ENCODE data around the gene MACROH2A1.

Gene MACROH2A1

DNA sequence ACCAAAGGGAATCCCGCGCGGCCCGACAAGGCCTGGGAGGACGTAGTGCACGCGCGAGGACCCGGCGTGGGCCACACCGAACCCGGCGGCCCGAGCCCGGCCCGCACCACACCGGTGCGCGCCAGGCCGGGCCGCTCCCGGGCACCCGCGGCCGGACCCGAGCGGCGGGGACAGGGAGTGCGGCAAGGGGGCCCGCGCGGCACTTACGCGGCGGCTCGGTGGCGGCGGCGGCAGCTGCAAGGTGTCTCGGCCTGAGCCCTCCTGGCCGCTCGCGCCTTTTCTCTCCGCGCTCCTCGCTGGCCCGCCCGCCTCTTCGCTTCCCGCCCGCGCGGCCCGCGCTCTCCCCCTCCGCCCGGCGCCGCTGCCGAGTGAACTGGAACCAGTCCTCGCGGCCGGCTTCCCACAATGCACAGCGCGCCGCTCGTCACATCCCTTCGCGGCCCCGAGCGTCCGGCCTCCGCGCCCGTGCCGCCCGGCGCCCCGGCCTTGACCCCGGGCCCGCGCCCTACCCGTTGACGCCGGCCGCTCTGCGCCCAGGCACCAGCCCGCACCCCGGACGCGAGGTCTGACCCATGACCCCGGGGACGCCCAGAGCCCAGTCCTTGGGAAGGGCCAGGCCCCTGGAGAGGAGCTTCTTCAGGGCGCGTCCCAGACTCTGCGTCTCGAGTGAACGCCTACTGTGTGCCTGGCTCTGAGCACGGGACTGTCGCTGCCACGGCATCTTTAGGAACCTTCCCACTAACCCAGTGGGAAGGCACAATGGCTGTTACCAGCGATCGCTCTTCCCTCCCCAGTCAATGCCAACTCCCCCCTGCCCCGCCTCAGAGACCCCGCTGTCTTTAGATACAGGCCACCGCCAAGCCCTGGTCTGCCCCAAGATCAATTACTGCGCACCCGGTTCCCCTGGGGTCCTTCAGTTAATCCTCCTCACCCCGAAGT is at the start of gene MACROH2A1:
Gene MACROH2A1 (minus strand): TSS at position 377 of the 939 bp plus-strand sequence. CDS start 10,138 bp downstream, outside the sequence.
- peak; percentile 92 for DNase-seq

DNA sequence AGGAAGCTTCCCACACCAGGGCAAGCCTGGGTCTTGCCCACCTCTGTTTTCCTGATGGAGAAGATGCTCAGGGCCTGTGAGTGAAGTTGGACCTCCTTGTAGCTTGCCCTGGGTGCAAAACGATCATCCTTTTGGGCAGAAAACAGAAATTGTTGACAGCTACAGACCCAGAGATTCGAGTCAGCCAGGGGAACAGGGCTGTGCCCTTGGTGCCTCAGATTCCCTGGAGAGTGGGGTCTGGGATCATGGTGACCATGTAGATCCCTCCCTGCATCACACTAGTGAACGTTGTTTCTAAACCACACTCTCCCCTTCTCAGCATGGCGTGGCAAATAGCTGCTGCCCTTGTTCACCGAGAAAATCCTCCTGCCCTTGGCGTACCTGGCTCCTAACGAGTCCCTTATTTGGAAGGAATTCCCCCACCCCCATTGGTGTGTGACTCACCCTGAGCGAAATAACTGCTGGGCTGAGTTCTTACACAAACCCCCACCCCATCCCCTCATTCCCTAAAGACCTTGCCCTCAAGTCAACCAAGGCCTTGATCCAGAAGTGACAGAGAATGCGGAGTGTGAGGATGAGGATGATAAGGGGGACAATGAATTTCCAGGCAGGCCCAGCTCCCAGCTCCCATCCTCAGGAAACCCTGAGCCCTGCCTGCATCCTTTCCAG is 49.2 kb upstream of the MACROH2A1 start:
- no peak for DNase-seq

DNA sequence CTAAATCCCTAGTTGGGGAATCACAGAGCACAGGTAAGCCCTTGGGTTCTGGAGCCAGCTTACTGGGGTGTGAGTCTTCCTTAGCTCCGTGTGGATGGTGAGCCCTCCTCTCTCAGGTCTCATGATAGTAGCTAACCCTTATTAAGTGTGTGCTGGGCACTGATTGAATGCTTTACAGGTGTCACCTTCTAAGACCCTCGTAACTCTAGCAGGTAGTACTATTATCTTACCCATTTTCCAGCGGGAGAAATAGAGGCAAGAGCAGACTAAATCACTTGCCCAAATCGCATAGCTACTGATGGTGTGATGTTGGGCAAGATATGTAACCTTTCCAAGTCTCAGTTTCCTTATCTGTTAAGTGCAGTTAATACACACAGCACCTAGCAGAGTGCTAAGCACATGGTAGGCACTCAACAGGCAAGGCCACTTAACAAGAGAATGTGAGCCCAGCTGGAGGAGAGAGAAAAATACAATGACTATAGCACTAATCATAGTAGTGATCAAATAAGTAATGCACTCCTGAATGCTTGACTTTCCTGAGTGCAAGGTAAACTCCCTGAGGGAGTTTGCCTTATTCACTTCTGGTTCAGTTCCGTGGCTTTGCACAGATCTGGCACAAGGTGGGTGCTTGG is 48.4 kb upstream of the MACROH2A1 start, which contains the start of gene DCANP1:
Gene DCANP1 (minus strand): TSS at position 51 of the 632 bp plus-strand sequence. CDS start 240 bp downstream, outside the sequence.
- peak; percentile 12 for DNase-seq

DNA sequence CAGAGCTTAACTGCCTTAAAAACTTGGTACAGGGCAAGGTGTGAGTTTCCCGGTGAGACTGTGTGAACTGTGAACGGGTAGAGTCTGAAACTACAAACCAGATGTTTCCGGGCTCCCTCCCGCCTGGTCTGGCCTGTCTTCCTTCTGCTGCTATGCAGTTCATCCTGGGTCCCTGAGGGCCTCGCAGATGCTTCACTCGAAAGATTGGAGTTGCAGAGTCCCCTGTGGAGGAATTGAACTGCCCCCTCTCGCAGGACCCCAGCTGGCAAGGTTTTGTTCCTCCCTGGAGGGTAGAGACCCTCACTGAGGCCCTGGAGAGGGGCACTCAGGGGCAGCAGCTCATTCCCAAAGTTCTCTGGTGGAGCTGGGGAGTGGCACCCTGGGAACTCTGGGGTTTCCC is 47.6 kb upstream of the MACROH2A1 start:
- peak; percentile 50 for DNase-seq

DNA sequence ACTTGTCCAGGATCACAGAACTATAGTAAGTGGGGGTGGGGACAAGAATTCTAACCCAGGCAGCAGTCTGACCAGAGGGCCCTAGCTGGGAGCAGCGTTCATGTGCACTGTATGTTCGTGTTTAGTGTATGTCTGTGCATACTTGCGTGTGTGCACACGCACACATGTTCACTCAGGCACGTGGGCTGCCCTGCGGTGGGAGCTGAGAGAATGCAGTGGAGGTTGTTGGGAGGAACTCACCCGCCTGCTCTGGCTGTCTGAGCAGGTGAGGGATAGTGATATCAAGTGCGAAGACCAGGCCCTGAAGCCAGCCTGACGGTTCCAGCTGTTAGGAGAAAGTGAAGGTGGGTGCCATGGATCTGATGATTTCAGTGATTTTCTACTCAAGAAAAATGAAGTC is 47.2 kb upstream of the MACROH2A1 start:
- no peak for DNase-seq

DNA sequence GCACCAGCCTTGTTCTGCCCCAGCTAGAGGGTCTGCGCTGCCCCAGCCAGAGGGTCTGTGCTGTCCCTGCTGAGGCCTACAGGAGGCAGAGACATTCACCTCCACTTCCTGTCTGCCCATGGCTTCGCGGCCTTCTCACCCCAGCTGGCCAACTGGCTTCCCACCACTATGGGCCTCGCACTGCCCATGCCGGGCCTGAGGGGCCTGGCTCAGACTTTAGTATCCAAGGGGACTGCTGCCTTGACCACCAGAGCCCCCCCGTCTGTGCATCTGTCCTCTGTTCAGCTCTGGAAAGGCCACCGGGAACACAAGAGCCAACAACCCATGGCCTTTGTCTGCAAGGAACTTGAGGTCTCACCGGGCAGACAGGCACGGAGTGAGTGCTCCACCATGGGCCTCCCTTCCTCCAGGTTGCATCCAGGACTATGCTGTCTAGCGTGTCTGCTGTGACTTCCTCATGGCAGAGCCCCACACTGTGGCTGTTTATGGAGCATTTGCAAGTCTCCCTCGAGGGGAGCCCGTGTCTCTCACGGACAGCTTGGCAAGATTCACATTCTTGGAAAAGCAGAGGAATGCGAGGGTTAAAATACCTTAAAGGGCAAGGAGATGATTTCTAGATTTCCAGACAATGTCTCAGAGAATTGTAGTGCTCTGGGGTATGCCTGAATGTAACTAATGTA is 46.4 kb upstream of the MACROH2A1 start:
- peak; percentile 16 for DNase-seq

DNA sequence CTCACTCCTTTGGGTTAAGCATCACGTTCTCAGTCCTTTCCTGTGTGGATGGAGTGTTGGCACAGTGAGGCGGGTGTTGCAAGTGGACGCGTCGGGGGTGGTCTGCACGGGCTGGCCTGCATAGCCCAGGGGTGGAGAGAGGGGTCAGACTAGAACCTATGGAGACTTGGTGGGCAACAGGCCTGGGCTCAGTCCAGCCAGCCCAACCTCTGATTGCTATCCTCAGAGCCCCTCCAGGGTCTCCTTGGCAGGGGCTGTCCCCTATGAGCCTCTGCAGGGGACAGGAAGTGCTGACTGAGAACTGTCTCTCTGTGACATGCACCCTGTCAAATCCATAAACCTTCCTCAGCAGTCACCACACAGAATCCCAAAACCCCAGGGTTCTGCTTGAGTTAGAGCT is 45.9 kb upstream of the MACROH2A1 start:
- no peak for DNase-seq

DNA sequence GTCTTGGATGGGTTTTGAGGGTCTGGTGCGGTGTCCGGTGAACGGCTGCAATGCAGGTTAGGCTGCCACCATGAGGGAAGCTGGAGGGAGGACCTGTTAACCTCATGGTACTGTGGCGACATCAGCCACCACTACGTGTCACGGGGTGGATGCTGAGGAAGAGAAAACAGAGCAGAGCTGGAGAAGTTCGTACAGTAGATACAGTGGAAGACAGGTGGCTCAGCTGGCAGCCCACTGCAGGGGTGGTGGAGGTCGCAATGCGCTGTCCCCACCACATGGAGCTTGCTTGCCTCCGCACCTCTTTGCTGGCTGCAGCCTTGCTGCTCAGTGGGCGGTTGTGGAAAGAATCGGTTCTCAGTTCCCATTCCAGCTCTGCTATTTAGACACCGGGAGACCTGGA is 45.3 kb upstream of the MACROH2A1 start:
- DNase-seq, result peak; percentile 14

DNA sequence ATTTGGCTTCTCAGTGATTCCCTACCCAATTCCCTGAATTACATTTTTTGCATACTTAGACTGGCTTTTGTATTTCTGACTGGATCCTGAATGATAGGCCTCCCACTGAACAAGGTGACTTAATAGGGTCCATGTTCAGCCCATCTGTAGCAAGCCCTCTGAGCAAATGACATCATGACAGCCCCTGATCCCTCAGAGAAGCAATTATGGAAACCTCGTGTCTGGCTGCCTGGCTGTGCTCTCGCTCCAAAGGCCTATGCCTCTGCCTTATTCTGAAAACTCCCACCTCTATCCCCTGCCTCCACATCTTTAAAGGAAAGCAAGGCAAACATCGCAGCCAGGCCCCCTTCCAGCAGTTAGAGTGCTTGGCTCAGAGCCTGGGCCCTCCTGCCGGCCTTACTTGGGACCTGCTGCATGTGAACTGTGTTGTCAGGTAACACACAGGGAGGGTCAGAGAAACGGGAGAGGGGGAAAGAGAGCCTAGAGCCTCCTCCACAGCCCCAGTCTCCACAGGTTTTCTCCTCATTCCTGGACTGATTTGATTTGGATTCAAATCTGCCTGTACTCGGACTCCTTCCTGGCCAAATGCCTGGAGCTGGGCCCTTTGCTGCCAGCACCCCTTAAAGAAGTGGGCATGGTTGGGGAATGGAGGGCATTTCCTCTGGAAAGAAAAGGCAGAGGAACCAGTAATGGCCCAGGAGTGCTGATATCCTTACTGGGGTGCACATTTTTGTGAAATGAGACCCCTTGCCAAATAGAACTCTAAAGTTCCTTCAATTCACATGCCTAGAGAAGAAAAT is 44.3 kb upstream of the MACROH2A1 start:
- peak; percentile 69 for DNase-seq

DNA sequence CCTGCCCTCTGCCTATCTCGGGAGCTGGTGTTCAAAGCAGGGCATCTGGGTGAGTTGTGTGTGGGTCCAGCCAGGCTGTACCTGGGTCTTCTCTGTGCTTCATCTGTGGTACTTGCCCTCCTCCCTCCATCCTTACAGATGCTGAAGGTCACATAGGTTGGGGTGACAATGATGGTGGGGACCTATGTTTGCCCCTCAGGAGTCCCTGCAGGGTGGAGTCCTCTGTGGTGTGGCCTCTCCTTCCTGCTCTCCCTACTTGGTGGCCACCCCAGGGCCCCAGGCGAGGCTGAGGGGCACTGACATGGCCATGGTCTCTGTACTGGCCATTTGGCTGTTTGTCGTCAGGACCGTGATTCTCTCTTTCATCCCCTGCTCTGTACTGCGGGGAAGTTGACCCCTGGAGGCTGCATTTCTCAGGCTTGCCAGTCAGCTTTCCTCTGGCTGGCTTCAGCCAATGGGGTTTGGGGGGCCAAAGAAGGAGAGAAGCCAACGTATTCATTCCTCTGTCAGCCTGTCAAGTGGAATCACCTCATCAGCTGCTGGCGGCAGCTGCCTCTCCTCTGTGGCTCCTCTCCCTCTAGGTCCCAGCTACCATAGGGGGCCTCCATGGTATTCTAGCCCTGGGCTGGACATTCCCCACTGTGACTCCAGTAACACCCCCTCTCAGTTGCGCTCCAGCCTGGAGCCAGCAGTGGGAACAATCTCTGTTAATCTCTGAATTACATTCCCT is 43.6 kb upstream of the MACROH2A1 start:
- no peak for DNase-seq

DNA sequence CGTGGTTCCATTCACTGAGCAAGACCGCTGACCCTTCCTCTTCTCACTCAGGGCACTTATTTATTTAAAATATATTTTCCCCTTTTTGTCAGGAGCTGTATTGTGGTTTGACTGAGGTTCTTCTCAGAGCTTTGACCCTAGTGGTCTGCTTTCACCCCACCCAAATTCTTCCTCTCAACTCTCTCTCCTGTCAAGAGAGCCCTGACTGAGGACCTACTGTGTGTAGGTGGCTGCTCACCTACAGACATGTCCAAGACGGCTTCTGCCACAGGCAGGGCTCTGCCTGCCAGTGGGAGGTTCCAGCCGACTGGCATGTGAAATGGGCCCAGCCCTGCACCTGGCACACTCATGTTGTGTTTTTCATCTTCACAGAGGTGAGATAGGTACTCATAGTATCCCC is 42.9 kb upstream of the MACROH2A1 start:
- no peak for DNase-seq

DNA sequence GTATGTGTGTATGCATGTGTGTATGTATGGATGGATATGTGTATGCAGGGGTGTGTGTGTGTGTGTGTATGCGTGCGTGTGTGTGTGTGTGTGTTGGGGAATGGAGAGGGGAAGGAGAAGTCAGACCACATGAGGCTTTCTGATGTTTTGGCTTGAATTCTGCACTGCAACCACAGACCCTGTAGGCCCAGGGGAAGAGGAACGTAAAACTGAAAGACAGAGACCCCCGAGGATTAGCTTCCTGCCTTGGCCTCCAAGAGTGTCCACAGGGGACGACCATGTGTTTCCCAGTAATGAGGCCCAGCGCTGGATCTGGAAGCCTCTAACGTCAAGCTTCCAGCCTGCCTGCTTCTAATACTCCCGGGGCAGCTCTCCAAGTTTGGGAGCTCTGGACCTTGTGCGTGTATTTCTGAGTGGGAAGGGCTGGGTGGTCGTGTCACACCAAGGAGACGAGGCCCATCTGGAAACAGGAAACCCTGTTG is 42.4 kb upstream of the MACROH2A1 start:
- DNase-seq, result peak; percentile 74

DNA sequence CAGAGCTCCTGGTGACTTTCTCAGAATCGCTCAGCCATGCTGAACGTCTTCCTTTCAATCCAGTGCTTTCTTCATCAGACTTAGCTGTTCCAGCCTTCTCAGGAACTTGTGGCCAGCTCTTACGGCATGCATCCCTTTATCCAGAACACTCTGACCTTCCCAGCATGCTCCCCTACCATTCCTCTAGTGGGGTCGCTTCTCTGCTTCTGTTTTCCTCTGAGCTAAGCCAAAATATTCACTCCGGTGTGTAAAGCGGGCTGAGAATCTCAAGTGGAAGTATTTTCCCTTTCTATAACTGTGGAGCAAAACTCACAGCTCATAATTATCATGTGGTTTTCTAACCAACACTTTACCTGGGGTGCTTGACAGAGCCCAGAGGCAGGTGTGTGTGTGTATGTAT is 41.9 kb upstream of the MACROH2A1 start:
- no peak for DNase-seq

DNA sequence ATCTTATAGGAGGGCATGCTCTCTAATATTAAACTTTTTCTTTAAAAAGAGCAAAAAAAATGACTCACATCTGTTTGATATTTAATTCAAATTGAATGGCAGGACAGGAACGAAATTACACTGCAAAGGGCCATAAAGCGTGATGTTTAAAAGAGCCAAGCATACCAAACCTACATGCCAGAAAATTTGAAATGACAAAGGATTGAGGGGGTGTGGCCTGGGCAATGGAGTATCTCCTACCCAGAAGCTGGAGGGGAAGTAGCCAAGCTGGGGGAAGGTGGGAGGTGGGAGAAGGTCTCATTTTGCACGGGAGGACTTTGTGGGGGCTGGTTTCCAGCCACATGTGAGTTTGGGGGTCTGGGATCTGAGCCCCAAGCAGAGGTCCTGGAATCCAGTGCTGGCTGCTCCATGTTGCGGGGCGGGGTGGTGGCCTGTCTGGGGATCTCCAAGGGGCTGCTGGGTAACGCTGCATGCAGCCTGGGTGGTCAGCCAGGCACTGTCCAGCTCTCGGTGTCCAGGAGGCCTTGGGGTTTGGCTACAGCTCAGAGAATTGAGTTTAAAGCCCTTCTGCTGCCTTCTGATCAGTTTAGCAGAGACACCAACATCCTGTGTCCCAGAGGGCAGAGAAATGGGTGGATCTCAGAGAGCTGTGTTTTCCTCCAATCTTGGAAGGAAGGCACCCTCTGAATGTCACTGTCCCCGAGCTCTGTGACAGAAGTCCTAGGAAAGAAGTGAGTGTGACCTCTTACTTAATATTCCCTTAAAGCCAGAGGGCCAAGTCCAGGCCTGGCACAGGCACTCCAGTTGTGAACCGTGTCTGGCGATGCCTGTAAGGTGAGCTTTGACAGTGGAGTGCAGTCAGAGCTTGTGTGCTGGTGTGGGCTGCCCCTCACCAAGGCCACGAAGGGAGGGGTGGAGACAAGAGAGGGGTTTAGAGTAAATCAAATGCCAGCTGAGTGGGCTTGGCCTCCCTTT is 40.5 kb upstream of the MACROH2A1 start:
- DNase-seq, result peak; percentile 77

DNA sequence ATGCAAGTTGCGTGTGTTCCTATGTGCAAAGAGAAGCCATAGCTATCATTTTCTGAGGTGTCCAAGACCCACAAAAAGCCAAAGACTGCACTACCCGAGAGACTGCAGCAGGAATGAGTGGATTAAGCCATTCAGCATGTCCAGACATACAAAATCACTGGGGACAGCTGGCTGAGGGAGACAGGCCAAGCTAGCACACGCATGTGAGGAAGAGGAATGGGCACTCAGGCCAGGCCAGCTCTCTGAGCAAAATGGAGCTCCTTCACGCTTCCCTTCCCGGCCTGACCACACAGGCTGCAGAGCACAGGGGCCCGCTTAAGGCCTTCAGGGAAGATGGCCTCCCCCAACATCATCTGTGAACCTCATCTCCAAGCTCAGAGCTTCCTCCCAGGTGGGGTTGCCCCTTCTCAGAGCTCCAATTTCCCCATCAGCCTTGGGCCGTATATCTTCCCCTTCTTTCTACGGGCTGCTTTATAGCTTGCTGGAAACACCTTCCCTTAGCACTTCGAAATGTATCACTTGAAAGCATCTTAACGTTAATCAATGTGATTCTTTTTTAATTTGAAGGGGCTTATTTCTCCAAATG is 39.7 kb upstream of the MACROH2A1 start:
- DNase-seq, result peak; percentile 64

DNA sequence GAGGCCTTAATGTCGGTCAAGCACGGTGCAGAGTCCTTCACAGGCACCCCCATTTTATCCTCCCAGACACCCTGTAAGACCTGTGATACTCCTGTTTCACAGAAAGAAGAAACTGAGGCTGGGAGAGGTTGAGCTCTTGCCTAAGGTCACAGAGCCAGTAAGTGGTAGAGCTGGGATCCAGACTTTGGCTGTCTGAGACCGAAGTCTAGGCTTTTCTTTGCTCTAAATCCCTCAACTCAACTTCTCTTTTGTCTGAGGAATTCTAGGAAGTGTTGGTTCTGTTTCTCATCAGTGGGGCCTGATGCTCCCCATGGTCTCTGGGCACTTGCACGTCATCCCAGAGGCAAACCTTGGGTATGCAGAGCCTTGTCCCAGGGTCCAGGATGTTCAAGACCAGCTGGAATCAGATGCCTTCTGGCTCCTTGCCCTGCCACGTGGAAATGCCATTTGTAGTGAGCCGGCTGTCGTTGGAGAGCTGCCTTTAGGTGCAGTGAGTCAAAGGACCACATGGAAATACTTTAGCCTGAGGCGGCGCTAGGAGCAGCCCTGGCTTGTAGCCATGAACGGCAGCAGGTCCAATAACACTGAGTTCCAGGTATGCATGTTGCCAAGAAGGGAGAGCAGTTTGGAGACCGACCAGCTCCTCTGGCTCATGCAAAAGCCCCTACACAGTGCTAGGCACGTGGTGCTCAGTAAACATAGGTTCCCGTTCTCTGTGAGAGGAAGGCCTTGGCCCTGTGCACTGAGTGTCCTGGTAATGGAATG is 38.9 kb upstream of the MACROH2A1 start:
- peak; percentile 89 for DNase-seq

DNA sequence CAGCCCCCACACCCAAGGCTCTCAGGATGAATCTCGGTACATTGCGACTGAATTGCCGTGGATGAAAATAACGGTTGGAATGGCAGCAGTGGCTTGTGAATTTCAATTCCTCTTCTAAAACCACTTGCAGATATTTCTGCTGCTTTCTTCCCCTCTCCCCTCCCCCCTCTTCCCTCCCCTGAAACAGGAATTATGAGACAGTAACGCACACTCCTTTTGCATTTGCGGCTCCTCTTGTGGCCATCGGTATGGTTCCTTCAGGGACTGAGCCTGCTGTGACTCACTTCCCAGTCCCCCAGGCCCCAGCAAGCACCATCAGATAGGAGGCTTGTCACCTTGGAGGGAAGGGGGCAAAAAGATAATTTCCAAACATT is 38.4 kb upstream of the MACROH2A1 start:
- DNase-seq, result peak; percentile 39

DNA sequence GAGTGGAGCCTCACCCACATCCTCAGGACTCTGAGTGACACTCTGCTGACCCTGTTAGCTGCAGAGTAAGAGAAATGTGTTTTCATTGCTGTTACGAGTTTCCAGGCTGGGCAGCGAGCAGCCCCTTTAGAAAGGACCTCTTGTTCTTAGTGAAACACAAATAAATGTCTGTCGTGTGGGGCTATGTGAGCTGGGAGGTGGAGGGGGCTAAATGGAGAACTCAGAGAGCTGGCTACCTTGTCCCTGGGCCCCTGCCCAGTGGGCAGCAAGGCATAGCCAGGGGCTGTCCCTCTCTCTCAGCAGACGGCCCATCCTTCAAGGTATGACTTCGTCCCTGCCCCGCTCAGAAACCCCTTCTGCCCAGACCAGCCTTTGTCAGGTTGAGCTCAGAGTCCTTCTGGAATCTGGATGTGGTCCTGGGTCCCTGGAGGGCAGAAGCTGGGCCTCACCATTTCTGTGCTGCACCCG is 38.0 kb upstream of the MACROH2A1 start:
- DNase-seq, result peak; percentile 52

All from right hindlimb (tissue), 1 donor.